Stimulated activated CD8-positive, alpha-beta memory T cell treated with anti-CD3 and anti-CD28 coated beads, Interleukin-12 subunit alpha, Interleukin-12 subunit beta, amount 100 ng/mL, for 24 hours (primary cell): Measurements from ENCODE around the gene ROCK2.
"Not testable (repeated sequence)": the region's sequence is repeated elsewhere in the genome, so short reads cannot be mapped to it uniquely, and the experiment has no call there.

Experiments
- DNase-seq: peaks from one replicate; pipeline ENCODE4 v3.0.0-alpha.2; 2020; ENCODE audit errors: extremely low read depth

The ROCK2 gene

DNA sequence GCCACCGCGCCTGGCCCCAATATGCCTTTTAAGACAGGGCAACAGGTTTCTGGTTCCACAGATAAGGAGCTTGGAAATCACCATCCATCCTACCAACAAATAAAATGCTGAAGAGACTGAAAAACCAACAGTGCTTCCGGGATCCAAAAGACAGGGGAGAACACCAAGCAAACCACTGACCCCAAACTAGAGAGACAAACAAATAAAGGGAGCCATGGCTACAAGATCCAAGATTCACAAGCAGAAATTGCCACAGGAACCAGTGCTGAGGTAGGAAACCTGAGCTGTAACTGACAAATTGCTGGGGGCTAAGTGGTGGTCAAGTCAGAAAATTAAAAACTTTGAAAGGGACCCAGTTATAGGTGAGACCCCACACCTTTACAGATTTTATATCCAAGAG, 76.5 kb downstream of the ROCK2 start:
- no peak for DNase-seq

DNA sequence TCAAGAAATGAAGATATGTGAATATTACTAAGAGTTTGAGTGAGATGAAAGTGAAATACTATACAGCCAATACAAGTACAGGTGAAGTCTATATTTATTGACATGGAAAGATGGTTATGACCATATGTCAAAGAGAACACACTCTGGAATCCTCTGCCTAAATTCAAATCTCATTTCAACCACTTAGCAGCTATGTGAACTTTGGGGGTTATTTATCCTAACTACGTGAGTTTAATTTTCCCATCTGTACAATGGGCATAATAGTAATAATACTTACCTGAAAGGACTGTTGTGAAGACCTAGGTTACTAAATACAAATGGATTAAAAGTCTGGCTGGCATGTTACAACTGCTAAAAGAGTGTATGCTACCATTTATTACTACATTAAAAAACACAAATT, 79.6 kb downstream of the ROCK2 start:
- DNase-seq: no peak

DNA sequence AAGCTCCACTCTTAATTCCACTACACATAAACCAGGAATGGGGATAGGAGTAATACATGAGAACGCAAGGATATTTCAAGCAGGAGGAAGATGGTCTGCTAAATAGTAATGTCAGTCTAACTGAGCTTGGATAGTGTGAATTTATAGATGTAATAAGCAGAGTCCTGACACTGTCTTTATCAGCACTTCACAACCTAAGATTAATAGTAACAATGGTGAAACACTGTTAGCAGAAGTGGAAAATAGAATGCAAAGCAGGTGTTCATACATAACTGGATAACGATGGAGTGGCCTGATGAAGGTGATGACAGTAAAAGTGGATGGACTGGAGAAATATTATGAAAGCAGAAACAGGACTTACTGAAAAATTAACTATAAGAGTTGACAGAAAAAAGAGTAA, 80.4 kb downstream of the ROCK2 start:
- no peak for DNase-seq

DNA sequence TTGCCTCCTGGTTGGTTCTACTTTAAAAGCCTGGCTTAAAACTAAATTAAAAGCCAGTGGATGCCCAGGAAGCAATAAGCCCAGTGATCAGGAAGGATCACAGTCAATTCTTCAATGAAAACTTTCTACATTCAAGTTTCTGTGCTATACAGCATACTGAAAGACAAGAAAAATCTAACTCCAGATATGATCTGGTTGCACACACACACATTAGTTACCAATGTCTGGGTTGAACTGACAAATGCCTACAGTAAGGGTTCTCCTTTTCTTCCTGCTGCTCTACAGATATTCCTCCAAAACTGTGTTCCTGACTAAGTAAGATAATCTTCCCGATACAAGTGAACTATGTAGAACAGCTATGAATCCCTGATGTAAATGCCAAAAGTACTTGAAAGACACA, 81.3 kb downstream of the ROCK2 start:
- no peak for DNase-seq

DNA sequence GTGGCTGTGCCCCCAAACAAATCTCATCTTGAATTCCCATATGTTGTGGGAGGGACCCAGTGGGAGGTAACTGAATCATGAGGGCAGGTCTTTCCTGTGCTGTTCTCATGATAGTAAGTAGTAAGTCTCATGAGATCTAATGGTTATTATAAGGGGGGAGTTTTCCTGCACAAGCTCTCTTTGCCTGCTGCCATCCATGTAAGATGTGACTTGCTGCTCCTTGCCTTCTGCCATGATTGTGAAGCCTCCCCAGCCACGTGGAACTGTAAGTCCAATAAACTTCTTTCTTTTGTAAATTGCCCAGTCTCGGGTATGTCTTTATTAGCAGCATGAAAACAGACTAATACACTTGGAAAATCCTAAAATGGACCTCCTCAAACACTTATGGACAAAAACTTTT, 82.0 kb downstream of the ROCK2 start:
- DNase-seq: not testable (repeated sequence)

DNA sequence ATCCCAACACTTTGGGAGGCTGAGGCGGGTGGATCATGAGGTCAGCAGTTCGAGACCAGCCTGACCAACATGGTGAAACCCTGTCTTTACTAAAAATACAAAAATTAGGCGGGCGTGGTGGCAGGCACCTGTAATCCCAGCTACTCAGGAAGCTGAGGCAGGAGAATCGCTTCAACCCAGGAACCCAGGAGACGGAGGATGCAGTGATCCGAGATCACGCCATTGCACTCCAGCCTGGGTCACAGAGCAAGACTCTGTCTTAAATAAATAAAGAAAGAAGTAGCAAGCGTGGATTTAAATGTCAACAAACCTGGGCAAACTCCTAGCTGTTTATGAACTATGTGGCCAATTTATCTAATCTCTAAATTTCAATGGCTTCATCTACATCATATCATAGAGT, 82.9 kb downstream of the ROCK2 start:
- DNase-seq: not testable (repeated sequence)

DNA sequence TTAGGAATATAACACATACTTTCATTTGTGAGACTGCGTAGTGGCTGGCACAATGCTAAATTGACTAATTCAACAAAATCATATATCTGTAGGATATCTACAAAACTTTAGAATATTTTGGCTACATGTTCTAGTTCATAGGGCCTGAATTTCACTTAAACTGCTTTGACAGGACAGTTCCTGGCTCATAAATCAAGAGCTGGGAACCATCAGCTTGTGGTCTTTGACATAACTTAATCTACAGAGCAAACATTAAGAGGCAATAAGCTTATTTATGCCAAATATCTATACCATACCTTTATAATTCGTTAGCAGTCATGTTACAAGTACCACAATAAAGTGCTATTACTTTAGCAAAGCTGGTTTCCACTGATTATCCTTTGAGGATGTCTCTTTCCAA, 83.5 kb downstream of the ROCK2 start:
- DNase-seq: no peak

DNA sequence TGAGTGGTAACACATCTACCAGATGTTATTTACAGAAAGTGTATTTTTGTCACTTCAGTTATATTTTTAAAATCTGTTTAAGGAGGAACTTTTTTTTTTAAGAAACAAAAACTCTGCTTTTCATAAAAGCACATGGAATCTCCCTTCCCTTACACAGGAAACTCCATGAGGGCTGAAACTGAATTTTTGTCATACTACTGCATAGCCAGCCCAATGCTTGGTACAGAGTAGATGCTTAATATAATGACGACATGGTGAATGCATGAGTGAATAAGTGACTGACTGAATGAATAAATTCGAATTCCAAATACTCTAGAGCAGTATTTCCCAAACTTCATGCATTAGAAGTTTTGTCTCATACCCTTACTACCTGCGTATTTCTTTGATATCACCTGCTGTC, 86.5 kb downstream of the ROCK2 start:
- DNase-seq: no peak

DNA sequence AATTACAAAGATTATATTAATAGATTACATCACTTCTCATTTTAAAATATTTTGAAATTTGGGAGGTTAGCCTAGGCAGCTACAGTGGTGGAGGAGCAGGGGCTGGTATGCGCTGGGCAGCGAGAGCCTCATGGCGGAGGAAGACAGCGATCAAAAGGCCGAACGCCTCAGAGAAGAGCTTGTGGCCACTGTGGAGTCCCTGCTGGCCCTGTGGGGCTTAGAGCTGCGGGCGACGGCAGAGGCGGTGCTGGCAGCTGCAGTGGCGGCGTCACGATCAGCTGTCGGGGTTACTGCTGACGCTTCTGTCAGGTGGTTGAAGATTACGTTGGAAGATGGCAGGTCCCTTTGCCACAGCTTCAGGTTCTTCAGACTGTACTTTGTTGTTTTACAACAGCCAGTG, 87.4 kb downstream of the ROCK2 start:
- DNase-seq: no peak

DNA sequence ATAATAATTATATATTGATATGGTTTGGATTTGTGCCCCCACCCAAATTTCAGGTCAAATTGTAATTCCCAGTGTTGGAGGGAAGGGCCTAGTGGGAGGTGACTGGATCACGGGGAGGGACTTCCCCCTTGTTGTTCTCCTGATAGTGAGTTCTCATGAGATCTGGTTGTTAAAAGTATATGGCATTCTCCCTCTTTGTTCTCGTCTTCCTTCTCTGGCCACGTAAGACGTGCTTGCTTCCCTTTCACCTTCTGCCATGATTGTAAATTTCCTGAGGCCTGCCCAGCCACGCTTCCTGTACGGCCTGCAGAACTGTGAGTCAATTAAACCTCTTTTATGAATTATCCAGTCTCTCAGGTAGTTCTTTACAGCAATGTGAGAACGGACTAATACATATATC, 88.3 kb downstream of the ROCK2 start:
- DNase-seq: no peak

DNA sequence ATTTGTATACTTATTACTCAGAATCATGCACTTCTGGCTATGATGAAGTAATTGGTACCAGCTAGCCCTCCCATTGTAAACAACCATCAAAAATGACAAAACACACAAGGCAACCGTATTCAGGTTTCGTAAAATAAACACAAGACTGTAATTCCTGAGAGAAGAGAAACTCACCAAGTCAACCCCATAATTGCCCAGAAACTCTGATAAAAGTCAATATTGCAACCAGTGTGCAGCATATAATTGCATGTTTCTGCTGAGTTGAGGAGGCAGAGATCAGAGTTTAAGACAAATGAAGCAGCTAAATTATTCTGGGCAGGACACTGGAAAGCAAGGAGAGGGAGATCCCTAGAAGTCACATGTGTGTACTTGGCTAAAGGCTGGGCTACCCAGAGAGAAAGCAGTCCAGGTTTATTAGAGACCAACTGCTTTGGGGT, 90.3 kb downstream of the ROCK2 start:
- no peak for DNase-seq

DNA sequence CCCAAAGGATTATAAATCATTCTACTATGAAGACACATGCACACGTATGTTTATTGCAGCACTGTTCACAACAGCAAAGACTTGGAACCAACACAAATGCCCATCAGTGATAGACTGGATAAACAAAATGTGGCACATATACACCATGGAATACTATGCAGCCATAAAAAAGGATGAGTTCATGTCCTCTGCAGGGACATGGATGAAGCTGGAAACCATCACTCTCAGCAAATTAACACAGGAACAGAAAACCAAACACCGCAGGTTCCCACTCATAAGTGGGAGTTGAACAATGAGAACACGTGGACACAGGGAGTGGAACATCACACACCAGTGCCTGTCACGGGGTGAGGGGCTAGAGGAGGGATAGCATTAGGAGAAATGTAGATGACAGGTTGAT, 92.0 kb downstream of the ROCK2 start:
- DNase-seq: not testable (repeated sequence)

DNA sequence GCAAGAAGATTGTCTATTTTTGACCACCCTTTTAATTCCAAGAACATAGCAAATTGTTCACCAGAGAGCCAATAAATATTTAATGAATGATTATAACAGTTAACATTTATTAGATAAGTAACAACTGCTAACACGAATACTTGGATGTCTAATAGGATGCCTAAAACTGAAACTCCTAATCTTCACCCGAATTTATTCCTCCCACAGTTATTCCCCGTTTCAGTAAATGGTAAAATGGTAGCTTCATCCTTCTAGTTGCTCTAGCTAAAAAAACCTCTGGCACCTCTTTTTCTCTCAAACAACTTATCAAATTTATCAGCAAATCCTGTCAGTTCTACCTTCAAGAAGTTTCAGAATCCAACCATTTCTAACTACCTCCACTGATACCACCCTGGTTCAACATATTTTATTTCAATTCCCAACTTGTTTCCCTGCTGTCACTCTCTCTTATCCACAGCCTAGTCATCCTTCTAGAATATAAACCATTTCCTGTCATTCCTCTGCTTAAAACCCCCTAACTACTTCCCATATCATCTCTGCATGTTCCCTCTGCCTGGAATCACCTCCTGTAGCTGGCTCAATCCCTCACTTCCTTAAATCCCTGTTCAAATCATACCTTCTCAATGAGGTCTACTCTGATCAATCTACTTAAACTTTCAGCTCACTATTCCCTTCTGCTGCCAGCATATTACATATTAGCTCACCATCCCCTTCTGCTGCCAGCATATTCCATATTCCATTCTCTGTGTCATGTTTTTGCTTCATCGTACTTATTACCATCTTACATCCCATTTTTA, 93.8 kb downstream of the ROCK2 start:
- no peak for DNase-seq

DNA sequence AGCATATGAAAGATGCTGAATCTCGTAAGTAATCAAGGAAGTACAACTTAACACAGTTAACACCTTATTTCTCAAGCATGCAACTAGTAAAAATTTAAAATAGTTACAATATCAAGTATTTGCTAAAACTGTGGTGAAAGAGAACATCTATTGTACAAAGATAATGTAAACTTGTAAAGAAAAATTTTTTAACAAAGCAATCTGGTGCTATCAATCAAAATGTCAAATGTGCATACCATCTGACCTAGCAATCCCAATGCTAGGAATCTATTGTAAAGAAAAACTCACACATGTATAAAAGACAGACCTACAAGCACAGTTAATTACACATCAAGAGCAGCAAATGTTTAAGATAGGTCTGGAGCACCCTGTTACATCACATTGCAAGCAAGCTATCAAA, 99.1 kb downstream of the ROCK2 start:
- no peak for DNase-seq

DNA sequence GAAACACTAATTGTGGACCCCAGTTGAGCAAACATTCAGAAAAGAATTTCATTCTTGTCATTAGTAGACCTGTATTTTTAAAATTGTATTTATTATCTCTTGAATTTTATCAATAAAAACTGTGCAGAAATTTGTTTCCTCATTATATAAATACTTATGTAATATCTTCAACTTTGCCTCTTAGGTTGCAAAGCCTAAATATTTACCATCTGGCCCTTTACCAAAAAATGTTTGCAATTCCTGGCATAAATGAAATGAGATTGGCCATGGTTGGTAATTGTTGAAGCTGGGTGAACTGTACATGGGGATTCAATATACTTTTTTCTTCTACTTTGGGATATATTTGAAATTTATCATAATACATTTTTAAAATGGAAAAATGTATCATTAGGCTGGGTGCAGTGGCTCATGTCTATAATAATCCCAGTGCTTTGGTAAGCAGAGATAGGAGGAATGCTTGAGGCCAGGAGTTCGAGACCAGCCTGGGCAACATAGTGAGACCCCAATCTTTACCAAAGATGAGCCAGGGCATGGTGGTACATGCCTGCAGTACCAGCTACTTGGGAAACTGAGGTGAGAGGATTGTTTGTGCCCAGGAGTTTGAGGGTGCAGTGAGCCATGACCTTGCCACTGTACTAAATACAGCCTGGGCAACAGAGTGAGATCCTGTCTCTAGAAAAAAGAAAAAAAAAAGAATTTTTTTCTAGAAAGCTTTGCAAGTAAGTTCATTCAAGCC, 100.2 kb downstream of the ROCK2 start:
- no peak for DNase-seq

DNA sequence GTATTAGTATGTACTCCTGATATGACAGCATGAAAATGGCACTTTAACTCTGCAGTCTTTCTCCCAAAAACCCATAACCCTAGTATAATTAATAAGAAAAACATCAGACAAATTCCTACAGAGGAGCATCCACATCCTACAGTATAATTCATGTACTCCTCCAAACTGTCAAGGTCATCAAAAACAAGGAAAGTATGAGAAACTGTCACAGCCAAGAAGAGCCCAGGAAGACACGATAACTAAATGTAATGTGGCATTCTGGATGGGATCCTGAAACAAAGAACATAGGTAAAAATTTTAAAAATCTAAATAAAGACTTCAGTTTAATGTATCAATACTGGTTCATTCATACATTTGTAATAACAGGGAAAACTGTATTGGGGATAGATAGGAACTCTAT, 100.9 kb downstream of the ROCK2 start:
- no peak for DNase-seq

DNA sequence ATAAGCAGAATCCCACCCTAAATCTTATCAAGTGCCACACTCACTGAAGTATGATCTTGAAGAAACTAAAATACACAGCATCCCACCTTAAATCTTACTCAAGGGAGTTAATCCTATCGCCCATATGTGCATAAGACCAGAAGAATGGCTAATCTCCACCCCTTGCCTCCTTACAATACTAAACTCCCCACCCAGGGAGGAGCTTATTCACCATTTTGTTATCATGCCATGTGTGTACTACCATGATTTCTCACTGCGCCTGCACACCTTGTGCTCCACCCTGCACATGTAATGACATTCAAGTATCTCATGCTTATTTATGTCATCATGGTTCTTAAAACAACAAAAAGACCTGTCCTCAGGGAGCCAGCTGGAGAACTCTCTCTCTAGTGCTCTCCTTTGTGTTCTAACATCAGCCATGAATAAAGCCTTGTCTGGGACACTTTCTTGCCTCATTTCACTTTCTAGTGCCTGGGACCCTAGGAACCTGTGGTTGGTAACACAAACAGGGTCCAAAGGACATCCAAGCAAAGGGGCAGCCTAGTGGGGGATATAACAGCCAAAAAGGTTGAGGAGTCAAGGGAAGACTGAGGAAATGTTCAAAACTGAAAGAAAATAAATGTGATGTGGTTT, 101.8 kb downstream of the ROCK2 start:
- DNase-seq: no peak

DNA sequence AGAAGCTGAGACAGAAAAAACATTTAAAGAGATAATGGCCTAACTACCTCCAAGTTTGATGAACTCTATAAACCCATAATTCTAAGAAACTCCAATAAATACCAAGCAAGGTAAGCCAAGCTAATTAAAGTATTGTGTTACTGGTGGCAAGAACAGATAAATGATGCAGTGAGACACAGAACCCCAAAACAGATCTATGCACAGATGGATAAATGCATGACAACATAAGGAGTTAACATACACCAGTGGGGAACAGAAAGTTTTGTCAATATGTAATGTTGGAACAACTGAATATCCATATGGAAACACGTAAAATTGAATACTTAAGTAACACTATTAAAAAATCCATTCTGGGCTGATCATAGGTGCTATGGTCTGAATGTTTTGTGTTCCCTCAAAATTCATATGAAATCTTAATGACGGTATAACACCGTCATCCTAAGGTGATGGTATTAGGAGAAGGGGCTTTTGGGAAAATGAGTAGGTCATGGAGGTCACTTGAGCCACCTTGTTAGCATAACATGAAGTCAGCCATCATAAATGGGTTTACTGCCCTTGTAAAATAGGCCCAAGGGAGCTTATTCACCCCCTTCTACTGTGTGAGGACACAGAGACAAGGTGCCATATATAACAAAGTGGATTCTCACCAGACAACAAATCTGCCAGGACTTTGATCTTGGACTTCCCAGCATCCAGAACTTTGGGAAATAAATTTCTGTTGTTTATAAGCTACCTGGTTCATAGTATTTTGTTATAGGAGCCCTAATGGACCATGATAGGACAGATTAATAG, 102.8 kb downstream of the ROCK2 start:
- no peak for DNase-seq

DNA sequence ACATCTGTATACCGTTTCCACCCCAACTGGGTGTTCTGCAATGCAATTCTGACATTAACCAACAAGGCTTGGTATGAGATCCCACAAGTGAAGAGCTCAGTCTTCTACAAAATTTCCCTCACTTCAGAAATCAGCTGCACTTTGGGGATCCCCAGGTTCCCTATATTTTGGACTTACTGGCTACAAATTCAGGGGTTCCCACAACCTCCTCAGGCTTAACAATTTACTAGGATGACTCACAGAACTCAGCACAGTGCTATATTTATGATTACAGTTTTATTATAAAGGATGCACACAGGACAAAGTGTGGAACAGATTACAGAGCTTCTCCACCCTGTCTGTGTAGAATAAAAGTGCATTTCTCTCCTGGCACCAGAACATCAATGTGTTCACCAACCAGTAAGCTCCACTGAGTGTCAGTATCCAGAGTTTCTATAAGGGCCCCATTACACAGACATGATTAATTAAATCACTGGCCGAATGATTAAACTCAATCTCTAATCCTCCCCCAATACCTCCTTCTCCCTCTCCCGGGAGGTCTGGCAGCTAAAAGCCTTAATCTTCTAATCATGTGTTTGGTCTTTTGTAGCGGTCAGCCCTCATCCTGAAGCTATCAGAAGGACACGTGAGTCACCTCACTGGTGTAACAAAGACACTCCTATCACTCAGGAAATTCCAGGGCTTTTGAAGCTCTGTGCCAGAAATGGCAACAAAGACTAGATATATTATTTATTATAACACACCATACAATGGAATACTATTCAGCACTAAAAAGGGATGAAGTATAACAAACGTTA, 104.6 kb downstream of the ROCK2 start:
- DNase-seq: no peak

DNA sequence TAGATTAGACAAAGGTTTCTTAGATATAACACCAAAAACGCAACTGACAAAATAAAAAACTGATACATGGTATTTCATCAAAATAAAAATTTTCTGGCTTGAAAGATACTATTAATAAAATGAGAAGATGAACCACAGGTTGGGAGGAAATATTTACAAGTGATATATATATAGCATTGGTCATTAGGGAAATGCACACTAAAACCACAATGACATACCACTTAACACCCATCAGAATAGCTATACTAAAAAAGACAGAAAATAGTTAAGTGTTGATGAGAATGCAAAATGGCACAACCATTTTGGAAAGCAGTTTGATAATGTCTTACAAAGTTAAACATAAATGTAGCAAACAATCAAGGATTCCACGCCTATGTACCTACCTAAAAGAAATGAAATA, 105.3 kb downstream of the ROCK2 start:
- no peak for DNase-seq

DNA sequence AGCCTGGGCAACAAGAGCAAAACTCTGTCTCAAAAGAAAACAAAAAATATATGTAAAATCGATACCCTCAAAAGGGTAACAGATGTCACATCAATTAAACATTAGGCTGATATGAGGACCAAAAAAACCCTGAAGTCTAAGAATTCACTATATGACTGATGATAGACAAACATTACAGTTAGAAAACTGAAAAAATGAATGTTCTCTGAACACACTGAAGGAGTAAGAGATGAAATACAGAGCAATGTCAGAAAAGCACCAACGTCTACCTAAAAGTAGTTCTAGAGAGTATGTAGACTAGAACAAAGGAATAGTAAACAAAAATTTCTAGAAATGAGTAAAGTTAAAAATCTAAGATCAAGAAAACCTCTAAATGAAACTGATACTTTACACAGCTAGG, 107.3 kb downstream of the ROCK2 start:
- no peak for DNase-seq
